Endothelial cell of umbilical vein (primary cell): Measurements from ENCODE around the gene COL18A1. TPM values are rescaled to one million over a fixed set of nuclear protein-coding genes. Genes with fewer than 3 reads are reported as not detected.

Source experiments
- BruUV-seq: library from RNA; stranded (reverse); fragments of 400-500 nt; replicated peaks from 2 replicates; lab custom pipeline; 2021; lab: Mats Ljungman, UMichigan
- CTCF ChIA-PET: fragments of 300-600, 350-600 bp; sonication (Branson Sonifier 250); formaldehyde crosslinking; loops from one replicate; lab custom pipeline; 2021; ENCODE audit warnings: antibody characterized with exemption, inconsistent platforms; lab: Charles Lee
- POLR2A ChIA-PET: fragments of 300-600, 350-600 bp; sonication (Branson Sonifier 250); formaldehyde crosslinking; loops from one replicate; lab custom pipeline; 2021; ENCODE audit warnings: antibody characterized with exemption, inconsistent platforms; lab: Charles Lee
- DNase-seq: peaks from one replicate; pipeline ENCODE4 v3.0.0-alpha.2; 2011; ENCODE audit warnings: low read depth, low spot score
- FAIRE-seq: peaks from 2 replicates; lab custom pipeline; 2011; peaks lifted over from hg19 to GRCh38; lab: Jason Lieb, UNC
- H2AFZ ChIP-seq: 2 replicates; pipeline ENCODE4 v1.6.0; 2012; ENCODE audit warnings: low read depth, low read length, control low read depth, inconsistent platforms
- H3K27ac ChIP-seq: 2 replicates; pipeline ENCODE4 v1.5.1; 2011; ENCODE audit warnings: low read depth, mild to moderate bottlenecking, control low read depth, low read length, moderate library complexity; ENCODE audit not compliant: insufficient read depth
- H3K27me3 ChIP-seq, 2 experiments: 2 replicates each; pipeline versions ENCODE4 v1.6.0 to v1.6.1; 2011; ENCODE audit warnings: low read length in 2 of 2, mixed read lengths in 1 of 2; ENCODE audit not compliant: control insufficient read depth in 2 of 2, insufficient read depth in 2 of 2
- H3K36me3 ChIP-seq, 2 experiments: 2 replicates in 1 of 2; 3 replicates in 1 of 2; pipeline ENCODE4 v1.5.1; 2011; ENCODE audit warnings: low read length in 2 of 2, mild to moderate bottlenecking in 1 of 2, moderate library complexity in 1 of 2; ENCODE audit not compliant: control insufficient read depth in 2 of 2, insufficient read depth in 2 of 2; ENCODE audit errors: extremely low read depth in 1 of 2
- H3K4me1 ChIP-seq: 3 replicates; pipeline ENCODE4 v1.5.1; 2011; ENCODE audit warnings: mild to moderate bottlenecking, low read length; ENCODE audit not compliant: control insufficient read depth, insufficient read depth; ENCODE audit errors: extremely low read depth
- H3K4me2 ChIP-seq: 2 replicates; pipeline ENCODE4 v1.6.1; 2011; ENCODE audit warnings: low read length, control low read depth, mixed read lengths; ENCODE audit not compliant: insufficient read depth
- H3K4me3 ChIP-seq, 3 experiments: fragments of 200-600 bp in 1 of 3; sonication (generic), shearing (Covaris generic) in 1 of 3; replicated peaks in 1 of 3; 2 replicates each; pipeline ENCODE4 v1.5.1; 2011 to 2016; ENCODE audit warnings: control low read depth in 3 of 3, low read length in 3 of 3, mild to moderate bottlenecking in 2 of 3, inconsistent platforms in 1 of 3, low read depth in 1 of 3, moderate library complexity in 1 of 3; ENCODE audit not compliant: insufficient read depth in 1 of 3
- H3K79me2 ChIP-seq: 2 replicates; pipeline ENCODE4 v1.6.0; 2012; ENCODE audit warnings: low read length, inconsistent platforms; ENCODE audit not compliant: control insufficient read depth, insufficient read depth
- H3K9ac ChIP-seq: replicated peaks from 2 replicates; pipeline ENCODE3; 2011; ENCODE audit warnings: low read length, control low read depth; ENCODE audit not compliant: insufficient read depth; ENCODE audit errors: extremely low read depth
- H3K9me1 ChIP-seq: replicated peaks from 3 replicates; pipeline ENCODE4 v1.6.0; 2011; ENCODE audit warnings: mild to moderate bottlenecking, low read length; ENCODE audit not compliant: control insufficient read depth, insufficient read depth; ENCODE audit errors: extremely low read depth
- H3K9me3 ChIP-seq: replicated peaks from 2 replicates; pipeline ENCODE4 v1.5.1; 2012; ENCODE audit warnings: low read length, inconsistent platforms; ENCODE audit not compliant: control insufficient read depth, insufficient read depth
- H4K20me1 ChIP-seq: replicated peaks from 2 replicates; pipeline ENCODE3; 2011; ENCODE audit warnings: mild to moderate bottlenecking, low read length; ENCODE audit not compliant: control insufficient read depth, insufficient read depth; ENCODE audit errors: extremely low read depth
- EZH2 ChIP-seq: IDR thresholded peaks from 2 replicates; pipeline ENCODE4 v1.6.1; 2012; ENCODE audit warnings: borderline replicate concordance, low read depth, mild to moderate bottlenecking, moderate library complexity, low read length, inconsistent platforms; ENCODE audit not compliant: severe bottlenecking
- FOS ChIP-seq: IDR thresholded peaks from 2 replicates; pipeline ENCODE4 v1.6.1; 2011; ENCODE audit warnings: mild to moderate bottlenecking, low read length, moderate library complexity, borderline replicate concordance; ENCODE audit not compliant: insufficient read depth
- GATA2 ChIP-seq: IDR thresholded peaks from 2 replicates; pipeline ENCODE4 v1.7.0; 2011; ENCODE audit warnings: low read depth, mild to moderate bottlenecking, moderate library complexity, mixed read lengths, low read length; ENCODE audit not compliant: insufficient read length, insufficient read depth
- JUN ChIP-seq: IDR thresholded peaks from 2 replicates; pipeline ENCODE4 v1.6.1; 2011; ENCODE audit warnings: borderline replicate concordance, low read depth; ENCODE audit not compliant: insufficient read length, insufficient read depth
- MAX ChIP-seq: IDR thresholded peaks from 2 replicates; pipeline ENCODE4 v1.6.1; 2011; ENCODE audit not compliant: insufficient read depth, insufficient read length
- MYC ChIP-seq: IDR thresholded peaks from one replicate; pipeline ENCODE4 v1.6.1; 2011; ENCODE audit warnings: mild to moderate bottlenecking, low read depth, low read length
- POLR2A ChIP-seq: IDR thresholded peaks from 2 replicates; pipeline ENCODE4 v1.6.1; 2012; ENCODE audit warnings: low read depth, mild to moderate bottlenecking, control low read depth, low read length
- POLR2AphosphoS5 ChIP-seq: IDR thresholded peaks from 2 replicates; pipeline ENCODE4 v1.6.1; 2012; ENCODE audit warnings: low read depth, mild to moderate bottlenecking, control low read depth, low read length, moderate library complexity; ENCODE audit not compliant: insufficient read depth
- dilution Hi-C: fragments of 300-500 bp; cut with MboI; formaldehyde crosslinking; loops from one replicate; pipeline ENCODE4 v1.15.0; 2019; ENCODE audit warnings: low sequenced_read_pairs; ENCODE audit not compliant: extremely low pct_ligation_motif_present
- intact Hi-C: fragments of 100-400 bp; cut with micrococcal nuclease; formaldehyde crosslinking; loops from one replicate; pipeline ENCODE4 v1.10.0; 2022
- polyA plus RNA-seq, 4 experiments: library from polyadenylated mRNA; depleted of rRNA in 3 of 4; stranded (reverse) in 3 of 4; unstranded in 1 of 4; fragments of >200 nt; gene quantifications; 2 replicates each; pipeline versions ENCODE4 v1.2.1 to v1.2.3, GENCODE V29; 2011 to 2012; ENCODE audit warnings: missing spikeins in 1 of 4
- total RNA-seq: library from RNA; stranded (reverse); gene quantifications from 2 replicates; pipeline ENCODE4 v1.2.3, GENCODE V29; 2021
- TF ChIP-seq, protein P1 (sequence below), 2 donors: IDR thresholded peaks; 1 replicate in 1 of 2; 2 replicates in 1 of 2; pipeline ENCODE4 v1.5.1; 2011; ENCODE audit warnings: low read length in 2 of 2, mild to moderate bottlenecking in 2 of 2, moderate library complexity in 2 of 2, control low read depth in 1 of 2, inconsistent platforms in 1 of 2, low read depth in 1 of 2; ENCODE audit not compliant: insufficient read depth in 1 of 2; ENCODE audit errors: extremely low read depth in 1 of 2

COL18A1 gene
- total and polyA plus RNA-seq, 2 donors (not counting 3 experiments of a cell fraction or from before 2014, with no cell fraction given), result 198 to 252 TPM

DNA sequence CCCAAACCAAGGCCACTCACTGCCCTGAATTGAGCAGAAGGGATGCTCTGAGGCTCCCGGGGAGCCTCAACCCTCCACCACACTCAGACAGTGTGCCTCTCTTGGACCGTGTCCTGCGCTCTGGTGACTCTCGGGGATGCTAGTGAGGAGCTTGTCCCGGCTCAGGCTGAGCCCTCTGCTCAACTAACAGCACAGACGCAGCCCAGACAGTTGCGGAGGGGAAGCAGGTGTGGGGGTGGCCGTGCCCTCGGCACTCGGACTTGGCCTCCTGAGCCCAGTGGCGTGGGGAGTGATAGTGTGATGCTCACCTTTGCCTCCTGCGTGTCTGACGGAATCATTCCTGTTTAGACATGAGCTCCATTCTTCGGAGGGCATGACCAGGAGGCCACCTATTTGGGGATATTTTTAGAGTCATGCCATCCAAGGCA is 152.7 kb downstream of the COL18A1 start:
- no peak for FAIRE-seq
- CTCF ChIA-PET, result interaction anchor here (1.2 to 3.5 kb wide), 7 partner anchors 15 to 323 kb away, joined by 3 to 46 read pairs (median 7); no protein-coding TSS in a partner anchor
- Histone ChIP-seq H3K9ac (no peak overlapping the region), H2AFZ (no peak overlapping the region), H4K20me1 (no peaks in the 10 kb centered on the region), H3K4me3 (no peak overlapping the region), H3K9me1 (no peaks in the 10 kb centered on the region), H3K36me3 (no peaks in the 10 kb centered on the region), H3K4me2 (no peak overlapping the region), H3K4me1 (peaks cover 5% of the 10 kb centered on the region), H3K27ac (no peak overlapping the region), H3K27me3 (peaks cover 8 to 16% of the 10 kb centered on the region in 2 experiments), H3K9me3 (no peaks in the 10 kb centered on the region), H3K79me2 (no peaks in the 10 kb centered on the region)
- DNase-seq, result no peak
- TF ChIP-seq GATA2 (no peak), POLR2AphosphoS5 (no peak), EZH2 (no peak), JUN (no peak), POLR2A (no peak), FOS (no peak), MAX (no peak), MYC (no peak)
- TF ChIP-seq, protein P1, sequence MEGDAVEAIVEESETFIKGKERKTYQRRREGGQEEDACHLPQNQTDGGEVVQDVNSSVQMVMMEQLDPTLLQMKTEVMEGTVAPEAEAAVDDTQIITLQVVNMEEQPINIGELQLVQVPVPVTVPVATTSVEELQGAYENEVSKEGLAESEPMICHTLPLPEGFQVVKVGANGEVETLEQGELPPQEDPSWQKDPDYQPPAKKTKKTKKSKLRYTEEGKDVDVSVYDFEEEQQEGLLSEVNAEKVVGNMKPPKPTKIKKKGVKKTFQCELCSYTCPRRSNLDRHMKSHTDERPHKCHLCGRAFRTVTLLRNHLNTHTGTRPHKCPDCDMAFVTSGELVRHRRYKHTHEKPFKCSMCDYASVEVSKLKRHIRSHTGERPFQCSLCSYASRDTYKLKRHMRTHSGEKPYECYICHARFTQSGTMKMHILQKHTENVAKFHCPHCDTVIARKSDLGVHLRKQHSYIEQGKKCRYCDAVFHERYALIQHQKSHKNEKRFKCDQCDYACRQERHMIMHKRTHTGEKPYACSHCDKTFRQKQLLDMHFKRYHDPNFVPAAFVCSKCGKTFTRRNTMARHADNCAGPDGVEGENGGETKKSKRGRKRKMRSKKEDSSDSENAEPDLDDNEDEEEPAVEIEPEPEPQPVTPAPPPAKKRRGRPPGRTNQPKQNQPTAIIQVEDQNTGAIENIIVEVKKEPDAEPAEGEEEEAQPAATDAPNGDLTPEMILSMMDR (IDR thresholded peaks at IDR 0.05; ENCODE audit: extremely low read depth in 1 of 2, insufficient read depth in 1 of 2, low read depth in 1 of 2, low read length in 2 of 2), result no peak
- no TSS peak for BruUV-seq
- POLR2A ChIA-PET, result no interaction called here
- dilution Hi-C loops (no loop called here), intact Hi-C loops (loop anchor here (2.0 kb wide), 1 partner anchor 85 kb away; the partner anchor contains the start of gene PCBP3)
